Measurements from ENCODE around the gene GSK3A. TPM values are rescaled to one million over a fixed set of nuclear protein-coding genes. Genes with fewer than 3 reads are reported as not detected.

Gene GSK3A
- total RNA-seq, 2 experiments from 2014 or later: 48.2 to 49.0 TPM

GRCh38 chr19:42279902-42280814, 37.8 kb upstream of the GSK3A start:
- Mint-ChIP-seq H3K27ac (peak overlapping the region; percentile 92), H3K4me3 (peak overlapping the region; percentile 81), H3K27me3 (ENCODE audit: low read depth) (no peaks in the 10 kb centered on the region), H3K4me1 (ENCODE audit: low read depth) (peaks cover 61% of the 10 kb centered on the region), H3K36me3 (ENCODE audit: low read depth) (peaks cover 19% of the 10 kb centered on the region), H3K9me3 (ENCODE audit: insufficient read depth) (no peaks in the 10 kb centered on the region)
- DNase-seq (peak; percentile 93), ATAC-seq (peak; percentile 61)
- POLR2A ChIA-PET: interaction anchor here (0.8 to 2.5 kb wide), 9 partner anchors 9 to 79 kb away, joined by 3 to 33 read pairs (median 4); partner anchors contain the start of gene ZNF526
- CTCF ChIA-PET: interaction anchor here (0.7 to 3.5 kb wide), 36 partner anchors 10 to 174 kb away, joined by 3 to 113 read pairs (median 5); partner anchors contain the start of genes CIC, DEDD2, ERF and GSK3A

GRCh38 chr19:42279155-42279901, 36.9 kb upstream of the GSK3A start:
- CTCF ChIA-PET: interaction anchor here (0.7 to 3.5 kb wide), 37 partner anchors 9 to 173 kb away, joined by 3 to 113 read pairs (median 5); partner anchors contain the start of genes CIC, DEDD2, ERF and GSK3A
- no peak for ATAC-seq
- no peaks in the 10 kb centered on the region for H3K9me3 Mint-ChIP-seq (ENCODE audit: insufficient read depth)
- peaks cover 64% of the 10 kb centered on the region for H3K4me1 Mint-ChIP-seq (ENCODE audit: low read depth)
- DNase-seq: no peak
- H3K27me3 Mint-ChIP-seq (ENCODE audit: low read depth): no peaks in the 10 kb centered on the region
- H3K4me3 Mint-ChIP-seq: peak overlapping the region; percentile 81
- H3K36me3 Mint-ChIP-seq (ENCODE audit: low read depth): peaks cover 27% of the 10 kb centered on the region
- peak overlapping the region; percentile 92 for H3K27ac Mint-ChIP-seq
- POLR2A ChIA-PET: interaction anchor here (0.8 to 2.5 kb wide), 9 partner anchors 9 to 78 kb away, joined by 3 to 33 read pairs (median 4); partner anchors contain the start of gene ZNF526

GRCh38 chr19:42278452-42279154, 36.2 kb upstream of the GSK3A start:
- Mint-ChIP-seq H3K9me3 (ENCODE audit: insufficient read depth) (no peaks in the 10 kb centered on the region), H3K4me3 (peak overlapping the region; percentile 81), H3K27me3 (ENCODE audit: low read depth) (no peaks in the 10 kb centered on the region), H3K36me3 (ENCODE audit: low read depth) (peaks cover 31% of the 10 kb centered on the region), H3K27ac (peak overlapping the region; percentile 92), H3K4me1 (ENCODE audit: low read depth) (peaks cover 65% of the 10 kb centered on the region)
- ATAC-seq: no peak
- no peak for DNase-seq
- CTCF ChIA-PET: interaction anchor here (1.0 to 3.5 kb wide), 26 partner anchors 8 to 170 kb away, joined by 3 to 113 read pairs (median 7); partner anchors contain the start of genes CIC, DEDD2, ERF and GSK3A
- POLR2A ChIA-PET: interaction anchor here (1.4 to 2.5 kb wide), 2 partner anchors 8 to 11 kb away, joined by 4 to 33 read pairs; no protein-coding TSS in a partner anchor

- POLR2A ChIA-PET: interaction anchor here (1.4 kb wide), 1 partner anchor 10 kb away, joined by 4 read pairs; no protein-coding TSS in a partner anchor
- no peaks in the 10 kb centered on the region for H3K9me3 Mint-ChIP-seq (ENCODE audit: insufficient read depth)
- no peak for ATAC-seq
- peaks cover 37% of the 10 kb centered on the region for H3K36me3 Mint-ChIP-seq (ENCODE audit: low read depth)
- no peak for DNase-seq
- CTCF ChIA-PET: interaction anchor here (1.3 to 2.9 kb wide), 7 partner anchors 18 to 155 kb away, joined by 3 to 113 read pairs (median 14); partner anchors contain the start of genes GSK3A, POU2F2 and ZNF526
- peaks cover 68% of the 10 kb centered on the region for H3K4me1 Mint-ChIP-seq (ENCODE audit: low read depth)
- no peaks in the 10 kb centered on the region for H3K27me3 Mint-ChIP-seq (ENCODE audit: low read depth)
- no peak overlapping the region for H3K4me3 Mint-ChIP-seq
- peak overlapping the region; percentile 92 for H3K27ac Mint-ChIP-seq
Observed at GRCh38 chr19:42277821-42278451, 35.5 kb upstream of the GSK3A start.

- no peak for DNase-seq
- peaks cover 37% of the 10 kb centered on the region for H3K36me3 Mint-ChIP-seq (ENCODE audit: low read depth)
- peak overlapping the region; percentile 57 for H3K27ac Mint-ChIP-seq
- peaks cover 59% of the 10 kb centered on the region for H3K4me1 Mint-ChIP-seq (ENCODE audit: low read depth)
- ChIA-PET POLR2A (interaction anchor here (1.4 kb wide), 1 partner anchor 9 kb away, joined by 4 read pairs; no protein-coding TSS in a partner anchor), CTCF (interaction anchor here (1.7 kb wide), 1 partner anchor 144 kb away, joined by 4 read pairs; the partner anchor contains the start of gene POU2F2)
- no peak overlapping the region for H3K4me3 Mint-ChIP-seq
- H3K9me3 Mint-ChIP-seq (ENCODE audit: insufficient read depth): no peaks in the 10 kb centered on the region
- ATAC-seq: no peak
- no peaks in the 10 kb centered on the region for H3K27me3 Mint-ChIP-seq (ENCODE audit: low read depth)
Observed at GRCh38 chr19:42276821-42277220, 34.4 kb upstream of the GSK3A start.

GRCh38 chr19:42276284-42276683, 33.9 kb upstream of the GSK3A start:
- Mint-ChIP-seq H3K4me3 (peak overlapping the region; percentile 45), H3K36me3 (ENCODE audit: low read depth) (peaks cover 41% of the 10 kb centered on the region), H3K27me3 (ENCODE audit: low read depth) (no peaks in the 10 kb centered on the region), H3K9me3 (ENCODE audit: insufficient read depth) (no peaks in the 10 kb centered on the region), H3K27ac (peak overlapping the region; percentile 90), H3K4me1 (ENCODE audit: low read depth) (peaks cover 58% of the 10 kb centered on the region)
- no peak for DNase-seq
- ATAC-seq: no peak
- ChIA-PET CTCF (interaction anchor here (1.7 to 2.4 kb wide), 2 partner anchors 30 to 144 kb away, joined by 4 to 5 read pairs; partner anchors contain the start of gene POU2F2), POLR2A (no interaction called here)

GRCh38 chr19:42275517-42275916, 33.1 kb upstream of the GSK3A start:
- ATAC-seq (no peak), DNase-seq (no peak)
- Mint-ChIP-seq H3K27me3 (ENCODE audit: low read depth) (no peaks in the 10 kb centered on the region), H3K27ac (peak overlapping the region; percentile 90), H3K36me3 (ENCODE audit: low read depth) (peaks cover 45% of the 10 kb centered on the region), H3K4me3 (no peak overlapping the region), H3K4me1 (ENCODE audit: low read depth) (peaks cover 63% of the 10 kb centered on the region), H3K9me3 (ENCODE audit: insufficient read depth) (no peaks in the 10 kb centered on the region)
- ChIA-PET CTCF (interaction anchor here (2.4 kb wide), 1 partner anchor 30 kb away, joined by 5 read pairs; no protein-coding TSS in a partner anchor), POLR2A (no interaction called here)

- CTCF ChIA-PET: interaction anchor here (2.4 kb wide), 1 partner anchor 29 kb away, joined by 5 read pairs; no protein-coding TSS in a partner anchor
- H3K27me3 Mint-ChIP-seq (ENCODE audit: low read depth): no peaks in the 10 kb centered on the region
- POLR2A ChIA-PET: no interaction called here
- H3K4me3 Mint-ChIP-seq: no peak overlapping the region
- peaks cover 67% of the 10 kb centered on the region for H3K4me1 Mint-ChIP-seq (ENCODE audit: low read depth)
- peaks cover 45% of the 10 kb centered on the region for H3K36me3 Mint-ChIP-seq (ENCODE audit: low read depth)
- H3K27ac Mint-ChIP-seq: peak overlapping the region; percentile 64
- ATAC-seq (no peak), DNase-seq (no peak)
- no peaks in the 10 kb centered on the region for H3K9me3 Mint-ChIP-seq (ENCODE audit: insufficient read depth)
Observed at GRCh38 chr19:42275103-42275502, 32.7 kb upstream of the GSK3A start.

GRCh38 chr19:42274065-42274682, 31.8 kb upstream of the GSK3A start:
- H3K4me1 Mint-ChIP-seq (ENCODE audit: low read depth): peaks cover 66% of the 10 kb centered on the region

GRCh38 chr19:42273407-42274064, 31.1 kb upstream of the GSK3A start:
- Mint-ChIP-seq H3K27ac (no peak overlapping the region), H3K9me3 (ENCODE audit: insufficient read depth) (no peaks in the 10 kb centered on the region), H3K36me3 (ENCODE audit: low read depth) (peaks cover 35% of the 10 kb centered on the region), H3K27me3 (ENCODE audit: low read depth) (no peaks in the 10 kb centered on the region), H3K4me3 (no peak overlapping the region), H3K4me1 (ENCODE audit: low read depth) (peaks cover 60% of the 10 kb centered on the region)
- CTCF ChIA-PET: no interaction called here
- DNase-seq: no peak
- POLR2A ChIA-PET: no interaction called here
- no peak for ATAC-seq

More at GRCh38 chr19:42274065-42274682, 31.8 kb upstream of the GSK3A start:
- CTCF ChIA-PET: interaction anchor here (2.4 kb wide), 1 partner anchor 28 kb away, joined by 5 read pairs; no protein-coding TSS in a partner anchor
- ATAC-seq (no peak), DNase-seq (no peak)
- no peak overlapping the region for H3K27ac Mint-ChIP-seq
- no peaks in the 10 kb centered on the region for H3K9me3 Mint-ChIP-seq (ENCODE audit: insufficient read depth)
- no peak overlapping the region for H3K4me3 Mint-ChIP-seq
- POLR2A ChIA-PET: no interaction called here
- peaks cover 39% of the 10 kb centered on the region for H3K36me3 Mint-ChIP-seq (ENCODE audit: low read depth)
- H3K27me3 Mint-ChIP-seq (ENCODE audit: low read depth): no peaks in the 10 kb centered on the region
